HG03196 (cell line): ENCODE data around the gene PIGL.
"Not testable (repeated sequence)": the region's sequence is repeated elsewhere in the genome, so short reads cannot be mapped to it uniquely, and the experiment has no call there.

Experiments
- ATAC-seq: cut with Tn5 transposase; IDR thresholded peaks from one replicate; pipeline ENCODE4 v1.9.1; 2021; ENCODE audit not compliant: unreplicated experiment

The PIGL gene

GRCh38 chr17:16217002-16217635 lies at the start of gene PIGL:
Gene PIGL, plus strand, starts transcription at chr17:16217210. Its CDS starts 17 bp downstream, at chr17:16217227.
- peak; percentile 37 for ATAC-seq

GRCh38 chr17:16171613-16172012 lies 45.4 kb upstream of the PIGL start:
- ATAC-seq, result no peak

- ATAC-seq, result no peak
These were observed 38.2 kb upstream of the PIGL start for GRCh38 chr17:16178836-16179235.

GRCh38 chr17:16181581-16181980 lies 35.4 kb upstream of the PIGL start:
- ATAC-seq, result no peak

GRCh38 chr17:16187642-16188041 lies 29.4 kb upstream of the PIGL start:
- ATAC-seq, result no peak

GRCh38 chr17:16189791-16190348 lies 27.1 kb upstream of the PIGL start:
- ATAC-seq, result no peak

- no peak for ATAC-seq
These were observed 26.2 kb upstream of the PIGL start for GRCh38 chr17:16190703-16191360.

GRCh38 chr17:16191604-16192003 lies 25.4 kb upstream of the PIGL start:
- no peak for ATAC-seq

- ATAC-seq, result not testable (repeated sequence)
These were observed 22.6 kb upstream of the PIGL start for GRCh38 chr17:16194307-16194835.

GRCh38 chr17:16197276-16197675 lies 19.7 kb upstream of the PIGL start:
- no peak for ATAC-seq

GRCh38 chr17:16199093-16199492 lies 17.9 kb upstream of the PIGL start:
- no peak for ATAC-seq

GRCh38 chr17:16201693-16202131 lies 15.3 kb upstream of the PIGL start:
- ATAC-seq, result not testable (repeated sequence)

- ATAC-seq, result not testable (repeated sequence)
These were observed 14.2 kb upstream of the PIGL start for GRCh38 chr17:16202554-16203500.

- not testable (repeated sequence) for ATAC-seq
These were observed 12.2 kb upstream of the PIGL start for GRCh38 chr17:16204763-16205162.

GRCh38 chr17:16211590-16211989 lies 5.4 kb upstream of the PIGL start:
- ATAC-seq, result no peak

GRCh38 chr17:16212793-16213192 lies 4.2 kb upstream of the PIGL start:
- no peak for ATAC-seq

- ATAC-seq, result no peak
These were observed 2.6 kb upstream of the PIGL start for GRCh38 chr17:16214190-16215001.

GRCh38 chr17:16215002-16215272 lies 2.1 kb upstream of the PIGL start:
- ATAC-seq, result peak; percentile 27

GRCh38 chr17:16215273-16215964 lies 1.6 kb upstream of the PIGL start, which contains the start of gene NCOR1:
Gene NCOR1, minus strand, starts transcription at chr17:16215534. Its CDS starts 20,965 bp downstream, at chr17:16194569.
- peak; percentile 72 for ATAC-seq

GRCh38 chr17:16215965-16216316 lies 1.1 kb upstream of the PIGL start:
- ATAC-seq, result peak; percentile 12
